Neuronal stem cell (in vitro differentiated cells): ENCODE measurements around the gene ANO7.

Experiments used
- DNase-seq: peaks from one replicate; pipeline ENCODE4 v3.0.0-alpha.2; 2013; ENCODE audit warnings: low spot score
- H2AFZ ChIP-seq: one replicate; pipeline ENCODE4 v1.6.1; 2013; ENCODE audit warnings: mild to moderate bottlenecking, low read length, inconsistent platforms
- H2AK5ac ChIP-seq: 2 replicates; pipeline ENCODE4 v1.6.1; 2013; ENCODE audit warnings: low read depth, mild to moderate bottlenecking, inconsistent platforms, low read length, moderate library complexity, mixed read lengths
- H2BK120ac ChIP-seq: 2 replicates; pipeline ENCODE4 v1.6.1; 2013; ENCODE audit warnings: low read depth, mild to moderate bottlenecking, inconsistent platforms, low read length, moderate library complexity, mixed read lengths
- H2BK12ac ChIP-seq: one replicate; pipeline ENCODE4 v1.6.1; 2013; ENCODE audit warnings: low read length, inconsistent platforms
- H2BK15ac ChIP-seq: 2 replicates; pipeline ENCODE4 v1.6.1; 2013; ENCODE audit warnings: mild to moderate bottlenecking, low read length, inconsistent platforms, mixed read lengths
- H2BK5ac ChIP-seq: one replicate; pipeline ENCODE4 v1.6.1; 2013; ENCODE audit warnings: inconsistent platforms, mild to moderate bottlenecking, low read length, moderate library complexity
- H3K14ac ChIP-seq: one replicate; pipeline ENCODE4 v1.6.1; 2013; ENCODE audit warnings: low read length, inconsistent platforms
- H3K18ac ChIP-seq: 2 replicates; pipeline ENCODE4 v1.6.1; 2013; ENCODE audit warnings: low read length, inconsistent platforms
- H3K23ac ChIP-seq: 2 replicates; pipeline ENCODE4 v1.6.1; 2013; ENCODE audit warnings: low read depth, mild to moderate bottlenecking, mixed read lengths, low read length, inconsistent platforms; ENCODE audit not compliant: poor library complexity
- H3K27ac ChIP-seq: replicated peaks from 3 replicates; pipeline ENCODE4 v1.5.1; 2013; ENCODE audit warnings: low read length, inconsistent platforms
- H3K27me3 ChIP-seq, 3 experiments: 2 replicates each; pipeline ENCODE4 v1.6.1; 2013; ENCODE audit warnings: low read length in 3 of 3, mild to moderate bottlenecking in 2 of 3, inconsistent platforms in 1 of 3, low read depth in 1 of 3, mixed read lengths in 1 of 3, moderate library complexity in 1 of 3; ENCODE audit not compliant: control insufficient read depth in 3 of 3, insufficient read depth in 3 of 3
- H3K36me3 ChIP-seq, 2 donors: replicated peaks in 1 of 2; 2 replicates each; pipeline ENCODE4 v1.6.1; 2013; ENCODE audit warnings: low read length in 2 of 2; ENCODE audit not compliant: control insufficient read depth in 2 of 2, insufficient read depth in 2 of 2
- H3K4ac ChIP-seq: 2 replicates; pipeline ENCODE4 v1.6.1; 2013; ENCODE audit warnings: inconsistent platforms, mild to moderate bottlenecking, low read length, moderate library complexity
- H3K4me1 ChIP-seq, 2 donors: 1 replicate in 1 of 2; 2 replicates in 1 of 2; pipeline ENCODE4 v1.6.1; 2013; ENCODE audit warnings: low read length in 2 of 2, low read depth in 1 of 2; ENCODE audit not compliant: control insufficient read depth in 2 of 2, insufficient read depth in 1 of 2
- H3K4me2 ChIP-seq: one replicate; pipeline ENCODE4 v1.6.1; 2013; ENCODE audit warnings: mild to moderate bottlenecking, low read length, inconsistent platforms; ENCODE audit not compliant: insufficient read depth, poor library complexity, severe bottlenecking
- H3K4me3 ChIP-seq, 2 donors: 2 replicates each; pipeline ENCODE4 v1.5.1; 2013; ENCODE audit warnings: low read length in 2 of 2, mild to moderate bottlenecking in 2 of 2, inconsistent platforms in 1 of 2, moderate library complexity in 1 of 2
- H3K79me1 ChIP-seq: one replicate; pipeline ENCODE4 v1.6.1; 2013; ENCODE audit warnings: low read depth, mild to moderate bottlenecking, inconsistent platforms, low read length, moderate library complexity
- H3K9ac ChIP-seq: one replicate; pipeline ENCODE4 v1.6.1; 2013; ENCODE audit warnings: mild to moderate bottlenecking, low read depth, low read length, inconsistent platforms; ENCODE audit not compliant: poor library complexity
- H3K9me3 ChIP-seq, 2 donors: replicated peaks in 1 of 2; 2 replicates each; pipeline versions ENCODE3 to v1.6.1; 2013; ENCODE audit warnings: low read length in 2 of 2, mild to moderate bottlenecking in 2 of 2, inconsistent platforms in 1 of 2, low read depth in 1 of 2, mixed read lengths in 1 of 2, moderate library complexity in 1 of 2; ENCODE audit not compliant: control insufficient read depth in 2 of 2, insufficient read depth in 1 of 2
- H4K8ac ChIP-seq: one replicate; pipeline ENCODE4 v1.6.1; 2013; ENCODE audit warnings: low read depth, mild to moderate bottlenecking, inconsistent platforms, low read length, moderate library complexity
- H4K91ac ChIP-seq: one replicate; pipeline ENCODE4 v1.6.1; 2013; ENCODE audit warnings: low read length, low read depth, mild to moderate bottlenecking, inconsistent platforms; ENCODE audit not compliant: poor library complexity
- WGBS, 2 donors: extraction: QIAGEN DNeasy Blood & Tissue Kit; methylation state at CpG; one replicate each; pipeline ENCODE4 v1.1.7; 2013; ENCODE audit warnings: missing lambda C conversion rate in 2 of 2, mixed read lengths in 1 of 2; ENCODE audit not compliant: insufficient read length in 2 of 2, insufficient replicate concordance in 1 of 2; ENCODE audit errors: extremely low coverage in 2 of 2; 5-methylcytosine and 5-hydroxymethylcytosine counted together

Gene ANO7

GRCh38 chr2:241153616-241154015, 34.9 kb upstream of the ANO7 start:
- Histone ChIP-seq H3K23ac (no peak overlapping the region), H2AFZ (no peak overlapping the region), H4K8ac (no peak overlapping the region), H2BK5ac (no peak overlapping the region), H3K79me1 (peaks cover 3% of the 10 kb centered on the region), H3K4ac (no peak overlapping the region), H2BK12ac (no peak overlapping the region), H2AK5ac (no peak overlapping the region), H3K9ac (no peak overlapping the region), H3K27ac (no peak overlapping the region), H3K4me3 (no peak overlapping the region), H3K4me1 (peaks cover 7 to 8% of the 10 kb centered on the region in 2 donors), H4K91ac (no peak overlapping the region), H3K9me3 (no peaks in the 10 kb centered on the region), H3K4me2 (no peak overlapping the region), H2BK15ac (no peak overlapping the region), H3K27me3 (peaks cover 0 to under 1% (median 0%) of the 10 kb centered on the region in 3 experiments), H2BK120ac (no peak overlapping the region), H3K14ac (no peak overlapping the region), H3K36me3 (peaks cover 12 to 50% of the 10 kb centered on the region in 2 donors), H3K18ac (no peak overlapping the region)
- no peak for DNase-seq
- no CpG with 5 or more reads among the region's 7 CpGs for WGBS, 2 donors

GRCh38 chr2:241154915-241155314, 33.6 kb upstream of the ANO7 start:
- Histone ChIP-seq H3K27me3 (no peaks in the 10 kb centered on the region), H3K4ac (no peak overlapping the region), H2BK5ac (no peak overlapping the region), H3K4me2 (no peak overlapping the region), H3K9ac (no peak overlapping the region), H3K79me1 (peaks cover 3% of the 10 kb centered on the region), H2BK15ac (no peak overlapping the region), H3K36me3 (peaks cover 18 to 63% of the 10 kb centered on the region in 2 donors), H3K4me1 (peaks cover 6 to 7% of the 10 kb centered on the region in 2 donors), H3K18ac (no peak overlapping the region), H3K4me3 (no peak overlapping the region), H4K91ac (no peak overlapping the region), H3K23ac (no peak overlapping the region), H3K9me3 (no peaks in the 10 kb centered on the region), H2AFZ (no peak overlapping the region), H3K14ac (no peak overlapping the region), H3K27ac (no peak overlapping the region), H2BK12ac (no peak overlapping the region), H4K8ac (no peak overlapping the region), H2BK120ac (no peak overlapping the region), H2AK5ac (no peak overlapping the region)
- DNase-seq, result no peak
- WGBS, 2 donors, result no CpG with 5 or more reads among the region's 4 CpGs

GRCh38 chr2:241155936-241156335, 32.5 kb upstream of the ANO7 start:
- Histone ChIP-seq H3K4ac (no peak overlapping the region), H2BK15ac (no peak overlapping the region), H3K4me3 (no peak overlapping the region), H3K27ac (no peak overlapping the region), H3K4me1 (peaks cover 4 to 5% of the 10 kb centered on the region in 2 donors), H3K79me1 (peaks cover 1% of the 10 kb centered on the region), H3K36me3 (peaks cover 21 to 70% of the 10 kb centered on the region in 2 donors), H3K27me3 (no peaks in the 10 kb centered on the region), H2BK5ac (no peak overlapping the region), H4K8ac (no peak overlapping the region), H2BK120ac (no peak overlapping the region), H3K18ac (no peak overlapping the region), H3K14ac (no peak overlapping the region), H3K9ac (no peak overlapping the region), H3K23ac (no peak overlapping the region), H3K4me2 (no peak overlapping the region), H2AFZ (no peak overlapping the region), H3K9me3 (no peaks in the 10 kb centered on the region), H4K91ac (no peak overlapping the region), H2BK12ac (no peak overlapping the region), H2AK5ac (no peak overlapping the region)
- DNase-seq, result no peak
- WGBS, 2 donors, result no CpG with 5 or more reads among the region's 1 CpG

GRCh38 chr2:241156971-241157441, 31.5 kb upstream of the ANO7 start:
- H2AFZ ChIP-seq, result no peak overlapping the region
- H3K18ac ChIP-seq, result no peak overlapping the region
- no peak overlapping the region for H3K14ac ChIP-seq
- no peak for DNase-seq
- H2BK15ac ChIP-seq, result no peak overlapping the region
- H4K91ac ChIP-seq, result no peak overlapping the region
- no peak overlapping the region for H3K4me3 ChIP-seq
- no peak overlapping the region for H2BK120ac ChIP-seq
- H3K27ac ChIP-seq, result no peak overlapping the region
- no peak overlapping the region for H2BK12ac ChIP-seq
- H3K4me2 ChIP-seq, result no peak overlapping the region
- H4K8ac ChIP-seq, result no peak overlapping the region
- no peak overlapping the region for H2BK5ac ChIP-seq
- H3K79me1 ChIP-seq, result peaks cover 1% of the 10 kb centered on the region
- H3K9ac ChIP-seq, result peak overlapping the region; percentile 68
- H3K4ac ChIP-seq, result no peak overlapping the region
- H2AK5ac ChIP-seq, result no peak overlapping the region
- no peaks in the 10 kb centered on the region for H3K27me3 ChIP-seq
- no peak overlapping the region for H3K23ac ChIP-seq
- WGBS, 2 donors, result no CpG with 5 or more reads among the region's 5 CpGs
- peaks cover 25 to 78% of the 10 kb centered on the region in 2 donors for H3K36me3 ChIP-seq
- no peaks in the 10 kb centered on the region for H3K4me1 ChIP-seq
- no peaks in the 10 kb centered on the region for H3K9me3 ChIP-seq
